CD4-positive, alpha-beta T cell treated with Interleukin-6 for 4 hours (primary cell): ENCODE data around the gene EHD1.

Source experiments
- DNase-seq: peaks from one replicate; pipeline ENCODE4 v3.0.0-alpha.2; 2020; ENCODE audit warnings: mixed read lengths

Gene EHD1

DNA sequence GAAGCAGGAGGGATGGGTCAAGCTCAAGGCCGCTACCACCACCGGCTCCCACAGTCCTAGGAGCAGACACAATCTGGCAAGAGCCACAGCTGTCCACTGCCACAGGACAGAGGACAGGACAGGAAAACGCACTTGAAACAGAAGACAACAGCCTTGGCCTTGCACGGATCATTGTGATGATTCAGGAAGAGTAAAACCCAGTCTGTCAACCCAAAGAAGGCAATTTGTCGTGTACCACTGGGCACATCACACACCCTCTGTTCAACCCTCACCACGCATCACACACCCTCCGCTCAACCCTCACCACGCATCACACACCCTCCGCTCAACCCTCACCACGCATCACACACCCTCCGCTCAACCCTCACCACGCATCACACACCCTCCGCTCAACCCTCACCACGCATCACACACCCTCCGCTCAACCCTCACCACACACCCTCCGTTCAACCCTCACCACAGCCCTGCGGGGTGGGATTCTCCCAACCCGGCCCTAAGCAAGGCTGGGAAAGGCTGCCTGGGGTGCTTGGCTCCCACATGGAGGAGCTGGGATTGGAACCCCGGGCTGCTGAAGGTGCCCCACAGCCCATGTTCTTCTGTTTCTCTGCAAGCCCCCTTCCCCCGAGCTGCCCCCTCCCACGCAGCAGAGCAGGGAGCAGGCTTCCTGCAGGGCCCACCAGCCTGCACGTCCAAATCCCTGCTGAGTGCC is 22.7 kb downstream of the EHD1 start:
- DNase-seq = peak; percentile 7

DNA sequence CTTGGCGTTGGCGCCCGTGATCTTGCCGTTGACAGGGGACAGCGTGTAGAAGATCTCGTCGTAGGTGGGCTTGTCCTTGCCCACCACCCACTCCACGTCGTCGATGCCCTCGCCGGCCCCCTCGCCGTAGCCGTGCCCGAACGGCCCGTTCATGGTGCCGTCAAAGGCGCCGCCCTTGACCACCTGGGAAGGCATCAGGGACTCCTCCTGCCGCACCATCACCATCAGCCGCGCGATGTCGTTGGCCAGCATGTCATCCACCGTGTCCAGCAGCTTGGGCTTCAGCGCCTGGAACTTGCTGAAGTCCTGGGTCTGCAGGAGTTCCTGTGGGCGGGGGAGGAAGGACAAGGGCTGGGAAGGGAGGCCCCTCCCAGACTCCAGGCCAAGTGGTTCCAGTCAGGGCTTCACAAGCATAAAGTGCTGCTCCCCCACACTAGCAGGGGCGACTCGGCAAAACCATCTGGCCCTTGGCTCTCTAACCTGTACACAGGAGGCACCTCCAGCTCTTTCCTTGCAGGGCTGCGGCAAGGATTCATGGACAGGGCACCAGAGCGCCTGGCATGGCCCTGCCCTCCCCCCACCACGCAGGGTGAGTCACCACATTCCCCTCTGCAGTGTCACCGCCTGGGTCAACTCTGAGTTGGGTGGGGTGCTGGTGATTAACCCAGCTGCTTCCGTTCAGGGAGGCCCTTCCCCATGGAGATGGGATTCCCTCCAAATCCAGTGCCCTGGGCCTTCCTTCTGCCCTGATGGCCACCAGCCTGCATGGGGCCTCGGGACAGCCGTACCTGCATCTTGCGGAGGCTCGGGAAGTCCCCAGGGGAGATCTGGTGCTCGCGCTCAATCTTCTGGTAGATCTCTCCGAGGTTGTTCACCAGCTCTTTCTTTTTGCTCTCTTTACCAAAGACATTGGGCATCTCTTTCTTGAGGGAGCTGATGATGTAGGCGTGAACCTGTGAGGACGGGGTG is 23.6 kb downstream of the EHD1 start:
- peak; percentile 67 for DNase-seq

DNA sequence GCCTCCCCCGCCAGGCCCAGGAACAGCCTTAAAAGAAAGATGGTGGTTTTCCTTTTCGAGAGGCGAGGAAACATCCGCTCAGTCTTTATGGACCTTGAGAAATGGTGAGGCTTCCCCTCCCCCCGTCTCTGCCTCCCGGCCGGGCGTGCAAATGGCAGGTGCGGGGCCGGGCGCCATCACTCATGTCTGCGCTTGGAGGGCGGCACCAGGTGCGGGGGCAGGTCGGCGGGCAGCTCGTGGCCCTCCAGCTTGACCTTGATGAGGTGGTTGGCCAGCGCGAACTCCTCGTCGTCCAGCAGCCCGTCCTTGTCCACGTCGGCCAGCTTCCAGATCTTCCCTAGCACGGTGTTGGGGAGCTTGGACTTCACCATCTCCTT is 24.3 kb downstream of the EHD1 start:
- no peak for DNase-seq

DNA sequence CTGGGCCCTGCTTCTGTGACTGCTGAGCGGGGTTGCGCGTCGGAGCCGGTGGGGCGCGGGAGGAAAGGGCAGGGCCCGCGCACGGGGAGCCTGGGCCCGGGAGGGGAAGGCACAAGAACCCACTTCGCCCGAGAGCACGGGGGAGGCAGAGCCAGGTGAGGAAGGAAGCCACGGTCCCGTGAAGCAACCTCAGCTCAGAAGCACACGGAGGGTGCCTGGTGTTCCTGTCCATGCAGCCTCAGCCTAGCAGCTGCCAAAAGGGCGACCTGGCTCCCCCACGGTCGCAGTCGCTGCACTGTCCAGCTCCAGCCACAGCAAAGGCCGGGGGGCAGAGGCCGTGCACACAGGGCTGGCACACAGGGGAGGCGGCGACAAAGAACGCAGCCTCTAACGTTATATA is 24.7 kb downstream of the EHD1 start:
- DNase-seq = peak; percentile 76

DNA sequence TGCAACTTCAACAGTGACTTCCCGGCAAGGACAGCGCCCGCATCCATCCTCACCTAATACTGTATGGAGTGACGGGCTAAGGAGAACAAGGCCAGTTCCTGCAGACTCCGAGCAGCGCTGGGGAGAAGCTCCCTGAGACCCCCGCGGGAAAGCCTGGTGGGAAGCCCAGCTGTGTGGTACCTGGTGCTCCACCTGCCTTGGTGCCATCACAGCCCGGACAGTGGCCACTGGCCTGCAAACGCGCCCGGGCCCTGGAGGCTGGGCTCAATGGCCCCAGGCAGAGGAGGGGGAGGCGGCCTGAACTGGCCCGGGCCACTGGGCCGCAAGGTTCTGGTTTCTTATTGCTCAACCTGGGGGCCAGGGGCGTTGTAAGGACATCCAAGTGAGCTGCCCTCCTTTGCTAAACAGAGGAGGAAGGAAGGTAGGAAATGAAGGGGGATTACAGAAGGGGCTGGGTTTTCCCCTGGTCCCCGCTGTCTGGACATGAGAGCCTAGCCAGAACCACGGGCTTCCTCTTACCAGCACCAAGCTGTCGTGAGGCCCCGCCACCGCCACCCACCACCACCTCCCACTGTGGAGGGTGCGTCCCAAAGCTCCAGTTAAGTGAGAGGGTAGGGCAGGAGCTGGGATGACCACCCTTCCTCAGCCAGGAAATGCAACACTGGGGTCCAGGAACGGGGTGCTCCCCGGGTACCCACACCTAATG is 25.5 kb downstream of the EHD1 start:
- no peak for DNase-seq

DNA sequence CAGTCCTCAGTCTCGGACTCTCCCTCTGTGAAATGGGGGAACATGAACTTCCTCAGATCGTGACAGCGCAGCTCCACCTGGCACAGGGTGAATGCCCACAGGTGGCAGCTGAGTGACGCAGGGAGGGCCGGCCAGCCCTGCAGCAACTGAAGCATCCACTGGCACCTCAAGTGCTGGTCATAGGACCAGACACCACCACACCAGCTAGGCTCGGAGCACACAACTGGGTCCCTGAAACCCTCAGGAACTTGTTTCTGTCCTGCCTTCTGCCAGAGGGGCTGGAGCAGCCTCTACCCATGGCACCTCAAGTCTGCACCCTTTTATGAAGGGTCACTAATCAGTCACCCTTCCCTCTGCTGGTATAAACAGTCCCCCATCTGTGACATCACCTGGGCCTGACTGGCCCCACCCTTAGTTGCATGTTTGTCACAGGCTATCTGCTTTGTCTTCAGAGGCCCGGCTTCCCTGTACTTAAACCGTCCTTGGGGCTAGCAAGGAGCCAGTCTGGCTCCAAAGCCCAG is 26.5 kb downstream of the EHD1 start:
- peak; percentile 39 for DNase-seq

DNA sequence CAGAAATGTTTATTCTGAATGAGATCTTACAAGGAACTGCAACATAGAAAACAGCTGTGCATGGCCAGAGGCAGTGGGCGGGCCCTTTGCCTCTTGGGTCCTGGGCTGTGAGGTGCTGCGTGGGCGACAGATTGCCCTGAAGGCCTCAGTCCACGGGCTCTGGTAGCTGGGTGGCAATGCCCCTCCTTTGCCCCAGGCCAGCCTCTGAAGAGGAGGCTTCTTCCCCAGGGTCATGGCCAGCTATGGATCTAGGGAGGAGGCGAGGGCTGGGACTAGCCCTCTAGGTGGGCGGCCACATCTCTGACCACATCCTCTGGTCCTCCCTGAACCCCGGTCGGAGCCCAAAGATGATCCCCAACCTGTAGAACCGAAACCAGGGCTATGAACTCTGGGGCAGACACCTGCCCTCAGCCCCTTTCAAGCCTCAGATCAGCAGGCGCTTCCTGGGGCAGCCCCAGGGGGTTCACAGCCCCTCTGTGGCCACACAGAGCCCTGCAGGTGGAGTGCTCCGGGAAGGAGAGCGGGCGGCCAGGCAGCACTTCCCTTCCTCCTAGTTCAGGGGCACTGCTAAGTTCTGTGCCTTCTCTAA is 27.3 kb downstream of the EHD1 start:
- DNase-seq = peak; percentile 55

DNA sequence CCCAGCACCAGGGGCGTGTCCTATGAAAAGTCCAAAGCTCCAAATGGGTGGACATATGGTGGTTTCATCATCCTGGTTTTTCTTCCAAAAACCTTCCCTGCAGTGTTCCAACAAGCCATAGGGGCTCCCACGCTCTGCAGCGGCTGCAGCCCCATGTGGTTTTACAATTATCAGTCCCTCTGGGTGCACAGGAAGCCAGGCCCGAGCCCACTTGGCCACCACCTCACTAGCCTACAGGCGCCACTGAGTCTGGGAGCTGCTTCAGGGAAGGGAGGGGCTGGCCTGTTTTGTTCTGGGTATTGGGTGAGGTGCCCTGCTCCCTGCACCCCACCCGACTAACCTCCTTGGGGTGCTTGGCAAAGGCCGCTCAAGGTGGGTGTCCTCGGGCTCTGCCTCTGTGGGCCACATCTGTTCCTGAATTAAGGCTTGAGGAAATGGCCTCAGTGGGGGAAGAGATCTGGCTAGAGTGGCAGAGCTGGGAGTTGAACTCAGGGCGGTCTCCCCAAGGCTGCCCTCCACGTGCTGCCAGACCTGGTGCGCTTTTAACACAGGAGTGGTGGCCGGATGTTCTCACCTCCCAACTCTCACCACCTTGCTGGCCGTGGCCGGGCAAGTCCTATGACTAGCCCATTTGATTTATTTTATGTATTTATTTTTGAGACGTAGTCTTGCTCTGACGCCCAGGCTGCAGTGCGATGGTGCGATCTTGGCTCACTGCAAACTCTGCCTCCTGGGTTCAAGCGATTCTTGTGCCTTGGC is 28.6 kb downstream of the EHD1 start:
- no peak for DNase-seq

DNA sequence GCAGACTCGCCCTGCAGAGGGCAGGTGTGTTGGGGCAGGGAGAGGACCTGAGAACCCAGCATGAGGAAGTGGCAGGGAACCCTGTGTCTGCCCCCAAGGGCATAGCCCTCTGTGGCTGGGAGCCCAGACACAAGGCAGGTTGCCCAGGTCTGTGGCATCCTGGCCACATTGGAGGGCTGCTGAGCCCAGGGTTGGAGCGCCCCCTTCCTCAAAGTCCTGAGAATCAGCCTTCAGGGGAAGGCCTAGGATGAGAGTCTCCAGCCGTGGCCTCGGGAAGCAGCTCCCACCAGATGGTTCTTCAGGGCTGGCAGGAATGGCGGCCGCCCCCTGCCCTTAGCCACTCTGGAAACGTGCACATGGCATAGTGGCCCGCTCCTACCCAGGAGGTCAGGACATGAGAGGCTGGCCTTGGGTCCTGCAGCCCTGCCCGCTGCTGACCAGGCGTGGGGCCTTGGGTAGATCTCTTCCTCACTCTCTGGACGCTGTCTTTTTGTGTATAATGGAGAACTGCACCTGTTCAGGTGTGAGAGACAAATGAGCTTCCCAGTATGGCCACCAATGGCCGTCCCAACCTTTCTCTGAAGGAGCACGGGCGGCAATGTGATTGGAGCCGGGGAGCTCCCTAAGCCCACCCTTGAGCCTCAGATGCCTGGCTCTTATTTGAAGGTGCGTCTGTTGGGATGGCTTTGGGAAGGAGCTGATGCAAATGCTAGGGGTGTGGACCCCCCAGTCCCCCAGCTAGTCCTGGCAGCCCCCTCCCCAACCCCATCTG is 29.4 kb downstream of the EHD1 start:
- DNase-seq = peak; percentile 74

DNA sequence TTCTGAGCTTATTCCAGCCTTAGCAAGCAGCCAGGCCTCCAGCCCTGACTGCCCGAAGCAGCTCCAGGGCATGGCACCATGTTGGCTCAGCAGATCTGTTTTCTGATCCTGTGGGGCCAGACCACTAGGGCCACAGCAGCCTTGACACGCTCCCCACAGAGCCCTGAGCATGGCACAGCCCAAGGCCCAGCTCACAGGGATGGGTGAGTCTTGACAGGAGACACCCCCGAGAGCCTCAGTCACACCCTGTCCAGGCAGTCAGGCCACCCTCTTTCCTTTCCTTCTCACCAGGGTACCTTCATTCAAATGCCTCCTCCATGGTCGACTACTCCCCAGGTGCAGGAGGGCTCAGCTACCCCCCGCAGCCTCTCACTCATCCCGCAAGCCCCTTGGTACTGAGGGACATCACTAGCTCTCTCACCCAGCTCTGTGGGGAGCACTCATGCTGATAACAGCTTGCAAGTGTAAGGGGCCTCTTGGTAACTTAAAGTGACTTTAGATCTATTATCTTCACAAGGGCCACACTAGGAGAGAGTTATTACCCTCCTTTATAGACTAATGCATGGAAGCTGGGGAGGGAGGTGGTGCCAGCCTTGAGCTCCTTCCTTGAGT is 30.1 kb downstream of the EHD1 start:
- no peak for DNase-seq

DNA sequence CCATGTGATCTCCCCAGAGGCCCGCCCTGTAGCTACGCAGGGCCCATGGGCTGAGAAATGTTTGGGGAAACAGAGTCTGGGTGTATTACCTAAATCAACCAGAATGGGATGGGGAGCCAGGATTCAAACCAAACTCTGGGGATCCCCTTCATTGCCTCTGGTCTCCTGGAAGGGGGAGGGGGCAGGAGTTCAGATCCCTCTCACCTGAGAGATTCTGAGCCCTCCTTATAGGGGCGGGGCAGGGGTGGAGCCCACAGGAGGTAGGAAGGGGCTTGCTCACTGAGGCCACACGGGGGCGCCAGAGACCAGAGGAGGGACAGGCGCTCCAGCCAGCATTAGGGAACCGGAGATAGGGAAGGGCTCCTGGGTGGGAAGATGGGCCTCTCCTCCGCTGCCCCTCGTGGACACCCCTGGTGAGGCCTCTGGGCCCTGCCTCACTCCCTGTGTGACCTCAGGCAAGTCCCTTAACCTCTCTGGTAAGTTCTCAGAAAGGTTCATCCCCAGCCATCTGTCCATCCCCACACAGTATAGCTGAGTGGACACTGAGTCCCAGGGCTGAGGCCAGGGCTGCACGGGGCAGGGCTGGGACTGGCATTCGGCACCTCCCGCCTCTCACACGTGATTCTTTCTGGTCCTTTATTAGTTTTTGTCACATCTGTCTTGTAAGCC is 31.3 kb downstream of the EHD1 start:
- peak; percentile 98 for DNase-seq

DNA sequence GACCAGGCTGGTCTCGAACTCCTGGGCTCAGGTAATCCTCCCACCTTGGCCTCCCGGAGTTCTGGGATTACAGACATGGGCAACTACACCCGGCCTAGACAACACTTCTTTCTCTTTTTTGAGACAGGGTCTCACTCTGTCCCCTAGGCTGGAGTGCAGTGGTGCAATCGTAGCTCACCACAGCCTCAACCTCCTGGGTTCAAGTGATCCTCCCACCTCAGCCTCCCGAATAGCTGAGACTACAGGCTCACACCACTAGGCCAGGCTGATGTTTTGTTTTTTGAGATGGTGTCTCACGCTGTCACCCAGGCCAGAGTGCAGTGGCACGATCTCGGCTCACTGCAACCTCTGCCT is 32.7 kb downstream of the EHD1 start:
- peak; percentile 2 for DNase-seq

DNA sequence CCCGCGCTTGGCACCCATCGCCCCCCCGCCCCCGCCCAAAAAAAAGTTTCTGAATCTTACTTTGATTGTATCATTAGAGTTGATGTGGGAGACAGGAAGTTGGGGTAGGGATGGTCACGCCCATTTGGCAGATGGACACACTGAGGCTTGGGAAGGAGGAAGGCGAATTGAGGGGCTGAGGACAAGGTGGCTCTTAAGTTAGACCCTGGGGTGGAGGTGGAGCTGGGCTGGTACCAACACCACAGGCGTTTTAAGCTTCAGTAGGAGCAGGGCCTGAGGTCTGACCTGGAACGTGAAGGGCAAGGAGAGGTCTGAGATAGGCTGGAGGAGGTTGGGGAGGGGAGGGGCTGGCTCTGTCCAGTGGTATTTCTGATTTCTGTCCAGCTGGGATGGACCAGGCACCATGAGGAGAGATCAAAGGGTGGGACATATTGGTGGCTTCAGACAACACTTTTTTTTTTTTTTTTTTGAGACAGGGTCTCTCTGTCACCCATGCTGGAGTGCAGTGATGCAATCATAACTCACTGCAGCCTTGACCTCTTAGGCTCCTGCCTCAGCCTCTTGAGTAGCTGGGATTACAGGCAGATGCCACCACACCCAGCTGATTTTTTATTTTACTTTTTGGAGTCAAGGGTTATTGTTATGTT is 33.2 kb downstream of the EHD1 start:
- DNase-seq = no peak

DNA sequence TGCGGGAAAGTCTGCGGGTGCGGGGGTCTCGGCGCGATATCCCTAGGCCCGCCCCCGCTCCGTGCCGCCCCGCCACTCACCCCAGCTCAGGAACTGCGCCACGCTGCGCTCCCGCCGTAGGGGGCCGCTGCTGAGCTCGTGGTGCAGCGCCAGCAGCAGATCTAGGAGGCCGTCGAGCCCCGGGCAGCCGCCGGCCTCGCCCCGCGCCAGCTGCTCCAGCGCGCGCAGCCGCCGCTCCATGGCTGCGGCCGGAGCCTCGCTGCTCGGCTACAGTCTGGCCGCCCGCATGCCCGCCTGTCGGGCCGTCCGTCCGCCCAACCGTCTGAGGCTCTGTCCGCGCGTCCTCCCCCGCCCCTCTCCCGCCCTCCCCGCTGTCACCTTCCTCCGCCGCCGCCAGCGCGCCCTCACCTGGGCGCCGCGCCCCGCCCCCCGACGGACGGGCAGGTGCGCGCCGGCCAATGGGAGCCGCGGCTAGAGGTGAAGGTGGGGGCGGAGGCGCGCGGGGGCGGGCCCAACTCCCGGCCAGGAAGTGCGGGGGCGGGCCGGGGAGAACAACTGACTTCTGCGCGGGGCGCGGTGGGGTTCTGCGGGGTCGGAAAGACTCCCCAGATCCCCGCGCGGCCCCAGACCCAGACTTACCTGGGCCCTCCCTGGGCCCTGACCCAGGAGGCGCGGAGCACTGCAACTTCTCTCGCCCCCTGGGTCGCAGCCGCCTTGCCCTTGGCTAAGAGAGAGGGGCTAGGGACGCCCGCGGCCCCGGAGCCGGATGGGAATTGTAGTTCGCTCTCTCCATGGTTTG is 33.9 kb downstream of the EHD1 start, which contains the start of gene CDC42BPG:
TSS of gene CDC42BPG (minus strand) at position 324 of the 799 bp plus-strand sequence. CDS start at position 240, 84 bp downstream.
- DNase-seq = peak; percentile 88

DNA sequence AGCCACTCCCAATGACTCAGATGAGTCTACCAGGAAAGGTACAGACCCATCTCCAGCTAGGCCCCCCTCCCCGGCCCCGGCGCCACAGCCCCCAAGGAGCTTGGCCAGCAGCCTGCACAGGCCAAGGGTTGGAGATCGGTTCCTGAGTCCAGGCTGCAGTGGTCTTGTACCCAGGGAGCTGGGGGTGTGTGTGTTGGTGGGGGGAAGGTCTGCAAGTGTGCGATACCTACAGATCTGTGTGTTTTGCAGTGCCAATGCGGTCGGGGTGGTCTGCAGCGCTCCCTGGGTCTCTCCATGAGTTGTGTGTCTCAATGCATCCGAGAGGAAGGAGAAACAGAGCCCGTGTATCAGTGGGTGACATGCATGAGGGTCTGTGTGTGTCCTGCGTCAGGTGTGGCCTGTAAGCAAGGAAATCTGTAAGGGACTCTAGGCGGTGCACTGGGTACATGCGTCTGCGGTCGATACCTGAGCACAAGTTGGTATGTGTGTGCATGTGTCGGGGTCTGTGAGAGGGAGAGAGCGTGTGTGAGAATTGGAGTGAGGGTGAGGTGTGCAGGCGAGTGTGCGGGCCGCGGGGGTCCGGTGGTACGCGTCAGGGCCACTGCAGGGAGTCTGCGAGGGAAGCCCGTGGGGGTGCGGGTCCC is 34.6 kb downstream of the EHD1 start:
- no peak for DNase-seq

DNA sequence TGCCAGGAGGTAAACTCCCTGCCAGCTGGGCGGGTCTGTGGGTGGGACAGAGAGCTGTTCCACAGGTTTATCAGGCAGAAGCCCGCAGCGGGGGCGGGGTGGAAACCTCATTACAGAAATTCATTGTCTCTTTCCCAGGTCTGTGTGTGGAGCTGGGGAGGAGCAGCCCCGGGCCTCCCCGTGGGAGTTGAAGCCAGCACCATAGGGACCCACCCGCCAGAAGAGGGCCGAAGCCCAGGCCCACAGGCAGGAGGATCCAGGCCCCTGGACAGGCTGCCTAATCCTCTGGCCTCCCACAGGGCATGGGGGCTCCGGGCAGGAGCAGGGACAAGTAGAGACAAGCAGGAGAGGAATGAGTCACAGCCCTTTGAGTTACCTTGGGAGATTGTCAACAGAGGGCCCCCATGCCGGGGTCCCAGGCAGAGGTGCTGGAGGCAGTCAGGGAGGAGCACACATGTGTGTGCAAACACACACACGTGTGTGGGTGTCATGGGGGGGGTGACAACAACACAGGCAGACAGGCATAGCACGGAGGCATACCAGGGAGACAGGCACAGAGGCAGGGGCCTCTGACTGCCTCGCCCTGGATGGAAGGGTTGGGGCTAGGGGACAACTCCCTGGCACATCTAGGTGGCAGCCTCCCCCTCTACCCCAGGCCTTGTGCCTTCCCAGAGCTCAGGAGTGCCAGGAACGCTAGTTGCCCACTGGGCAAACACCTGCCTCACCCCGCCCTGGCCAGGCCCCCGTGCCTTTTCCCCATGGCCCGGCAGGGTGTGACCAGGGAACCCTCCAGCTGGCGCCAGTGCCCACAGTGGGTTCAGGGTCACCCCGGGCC is 35.4 kb downstream of the EHD1 start:
- DNase-seq = no peak

DNA sequence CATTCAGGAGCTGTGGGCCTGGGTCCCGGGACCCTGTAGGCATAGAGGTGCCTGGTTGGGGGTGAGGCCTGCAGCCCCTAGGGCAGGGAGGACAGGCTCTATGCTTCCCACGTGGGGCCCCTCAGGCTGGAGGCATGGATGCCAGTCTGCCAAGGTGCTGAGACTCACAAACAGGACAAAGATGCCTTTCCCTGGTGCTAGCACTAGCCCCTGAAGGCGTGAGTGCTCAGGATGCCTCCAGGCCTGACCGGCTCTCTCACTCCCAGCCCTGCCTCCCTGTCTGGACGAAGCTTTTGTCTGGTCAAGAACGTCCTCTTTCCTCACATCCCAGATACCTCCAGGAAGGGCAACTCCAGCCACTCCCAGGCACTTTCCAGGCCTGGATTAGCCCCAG is 36.1 kb downstream of the EHD1 start:
- no peak for DNase-seq
